ENCODE results near the gene CDH16. TPM values are rescaled to one million over a fixed set of nuclear protein-coding genes. Genes with fewer than 3 reads are reported as not detected.

CDH16 gene
- total RNA-seq, 1 donor from 2014 or later, result not detected

- TF ChIP-seq CTCF (IDR thresholded peaks at IDR 0.05; ENCODE audit: borderline replicate concordance), result no peak
- Histone ChIP-seq H3K27ac (replicated peaks) (no peak overlapping the region), H3K4me1 (peaks cover 36% of the 10 kb centered on the region), H3K36me3 (no peaks in the 10 kb centered on the region), H3K4me3 (no peak overlapping the region), H3K9me3 (replicated peaks) (no peaks in the 10 kb centered on the region), H3K27me3 (ENCODE audit: low read depth) (no peaks in the 10 kb centered on the region)
- no peak for DNase-seq
- intact Hi-C loops (cut with micrococcal nuclease), result no loop called here
Measured at GRCh38 chr16:66910175-66910940, 8.3 kb downstream of the CDH16 start.

GRCh38 chr16:66908762-66909559 lies 9.7 kb downstream of the CDH16 start:
- H3K36me3 ChIP-seq, result no peaks in the 10 kb centered on the region
- peaks cover 39% of the 10 kb centered on the region for H3K4me1 ChIP-seq
- no peaks in the 10 kb centered on the region for H3K9me3 ChIP-seq (replicated peaks)
- DNase-seq, result no peak
- no peak overlapping the region for H3K27ac ChIP-seq (replicated peaks)
- H3K27me3 ChIP-seq (ENCODE audit: low read depth), result no peaks in the 10 kb centered on the region
- intact Hi-C loops (cut with micrococcal nuclease), result no loop called here
- H3K4me3 ChIP-seq, result no peak overlapping the region
- no peak for TF ChIP-seq CTCF (IDR thresholded peaks at IDR 0.05; ENCODE audit: borderline replicate concordance)

GRCh38 chr16:66908116-66908515 lies 10.6 kb downstream of the CDH16 start:
- H3K27me3 ChIP-seq (ENCODE audit: low read depth), result no peaks in the 10 kb centered on the region
- H3K36me3 ChIP-seq, result no peaks in the 10 kb centered on the region
- TF ChIP-seq CTCF (IDR thresholded peaks at IDR 0.05; ENCODE audit: borderline replicate concordance), result no peak
- intact Hi-C loops (cut with micrococcal nuclease), result no loop called here
- H3K4me3 ChIP-seq, result no peak overlapping the region
- DNase-seq, result no peak
- peaks cover 39% of the 10 kb centered on the region for H3K4me1 ChIP-seq
- no peaks in the 10 kb centered on the region for H3K9me3 ChIP-seq (replicated peaks)
- peak overlapping the region; percentile 96 for H3K27ac ChIP-seq (replicated peaks)

- intact Hi-C loops (cut with micrococcal nuclease), result no loop called here
- TF ChIP-seq CTCF (IDR thresholded peaks at IDR 0.05; ENCODE audit: borderline replicate concordance), result no peak
- Histone ChIP-seq H3K4me3 (no peak overlapping the region), H3K4me1 (peaks cover 45% of the 10 kb centered on the region), H3K27ac (replicated peaks) (peak overlapping the region; percentile 96), H3K9me3 (replicated peaks) (no peaks in the 10 kb centered on the region), H3K27me3 (ENCODE audit: low read depth) (no peaks in the 10 kb centered on the region), H3K36me3 (no peaks in the 10 kb centered on the region)
- DNase-seq, result no peak
Measured at GRCh38 chr16:66906916-66907836, 11.5 kb downstream of the CDH16 start.
